Trophoblast cell (in vitro differentiated cells and primary cell): ENCODE data around the gene BCL11B.

Source experiments
- DNase-seq, 2 donors: peaks; one replicate each; pipeline ENCODE4 v3.0.0-alpha.2; 2016
- H2AFZ ChIP-seq: 2 replicates; pipeline ENCODE4 v1.6.1; 2013; ENCODE audit warnings: low read length, moderate library complexity, mild to moderate bottlenecking; ENCODE audit not compliant: insufficient read depth, poor library complexity
- H2AK5ac ChIP-seq: 2 replicates; pipeline ENCODE4 v1.6.1; 2013; ENCODE audit warnings: mild to moderate bottlenecking, low read length
- H2BK120ac ChIP-seq: 2 replicates; pipeline ENCODE4 v1.6.1; 2013; ENCODE audit warnings: low read length, mild to moderate bottlenecking, moderate library complexity; ENCODE audit not compliant: insufficient read depth, poor library complexity
- H2BK12ac ChIP-seq: 2 replicates; pipeline ENCODE4 v1.6.1; 2013; ENCODE audit warnings: mild to moderate bottlenecking, low read length, moderate library complexity
- H2BK5ac ChIP-seq: 2 replicates; pipeline ENCODE4 v1.6.1; 2013; ENCODE audit warnings: low read length, low read depth, moderate library complexity, mild to moderate bottlenecking; ENCODE audit not compliant: poor library complexity
- H3K14ac ChIP-seq: 2 replicates; pipeline ENCODE4 v1.6.1; 2013; ENCODE audit warnings: mild to moderate bottlenecking, low read length
- H3K18ac ChIP-seq: 2 replicates; pipeline ENCODE4 v1.6.1; 2013; ENCODE audit warnings: mild to moderate bottlenecking, low read length
- H3K23ac ChIP-seq: 2 replicates; pipeline ENCODE4 v1.6.1; 2013; ENCODE audit warnings: low read length
- H3K27ac ChIP-seq: 2 replicates; pipeline ENCODE4 v1.5.1; 2013; ENCODE audit warnings: low read depth, mild to moderate bottlenecking, inconsistent platforms, low read length, moderate library complexity
- H3K27me3 ChIP-seq: 2 replicates; pipeline ENCODE4 v1.6.1; 2013; ENCODE audit warnings: inconsistent platforms, mild to moderate bottlenecking, low read length, moderate library complexity; ENCODE audit not compliant: insufficient read depth
- H3K36me3 ChIP-seq, 2 experiments: 1 replicate in 1 of 2; 2 replicates in 1 of 2; pipeline ENCODE4 v1.6.1; 2013; ENCODE audit warnings: low read length in 2 of 2, mild to moderate bottlenecking in 2 of 2, moderate library complexity in 1 of 2; ENCODE audit not compliant: insufficient read depth in 2 of 2, control insufficient read depth in 1 of 2
- H3K4ac ChIP-seq: 2 replicates; pipeline ENCODE4 v1.6.1; 2013; ENCODE audit warnings: low read depth, mild to moderate bottlenecking, low read length, moderate library complexity
- H3K4me1 ChIP-seq, 2 experiments: 1 replicate in 1 of 2; 2 replicates in 1 of 2; pipeline ENCODE4 v1.6.1; 2013; ENCODE audit warnings: low read length in 2 of 2, mild to moderate bottlenecking in 2 of 2, moderate library complexity in 1 of 2; ENCODE audit not compliant: insufficient read depth in 2 of 2, control insufficient read depth in 1 of 2
- H3K4me2 ChIP-seq: 2 replicates; pipeline ENCODE4 v1.6.1; 2013; ENCODE audit warnings: inconsistent platforms, mild to moderate bottlenecking, low read length, moderate library complexity
- H3K4me3 ChIP-seq: 2 replicates; pipeline ENCODE4 v1.5.1; 2013; ENCODE audit warnings: mild to moderate bottlenecking, low read depth, low read length, inconsistent platforms
- H3K79me1 ChIP-seq: one replicate; pipeline ENCODE4 v1.6.1; 2013; ENCODE audit warnings: low read length
- H3K79me2 ChIP-seq: 2 replicates; pipeline ENCODE4 v1.6.1; 2013; ENCODE audit warnings: low read length, mild to moderate bottlenecking; ENCODE audit not compliant: control insufficient read depth, insufficient read depth, poor library complexity
- H3K9ac ChIP-seq: 2 replicates; pipeline ENCODE4 v1.6.1; 2013; ENCODE audit warnings: mild to moderate bottlenecking, low read length
- H3K9me3 ChIP-seq: 2 replicates; pipeline ENCODE4 v1.6.1; 2013; ENCODE audit warnings: low read depth, mild to moderate bottlenecking, control low read depth, inconsistent platforms, low read length; ENCODE audit not compliant: insufficient read depth
- H4K12ac ChIP-seq: 2 replicates; pipeline ENCODE4 v1.6.1; 2013; ENCODE audit warnings: low read depth, mild to moderate bottlenecking, low read length, moderate library complexity
- H4K8ac ChIP-seq: 2 replicates; pipeline ENCODE4 v1.6.1; 2013; ENCODE audit warnings: low read depth, mild to moderate bottlenecking, low read length, moderate library complexity
- H4K91ac ChIP-seq: one replicate; pipeline ENCODE4 v1.6.1; 2013; ENCODE audit warnings: low read depth, mild to moderate bottlenecking, low read length, moderate library complexity
- WGBS: extraction: QIAGEN DNeasy Blood & Tissue Kit; methylation state at CpG from one replicate; pipeline ENCODE4 v1.1.7; 2013; ENCODE audit warnings: missing lambda C conversion rate; ENCODE audit not compliant: insufficient read length, insufficient coverage; ENCODE audit errors: extremely low coverage; 5-methylcytosine and 5-hydroxymethylcytosine counted together

The BCL11B gene

GRCh38 chr14:99177886-99178835 is 93.8 kb downstream of the BCL11B start:
- peak overlapping the region; percentile 57 for H3K18ac ChIP-seq
- H3K4me1 ChIP-seq, result peaks cover 18 to 22% of the 10 kb centered on the region in 2 experiments
- H2AK5ac ChIP-seq, result no peak overlapping the region
- no peak overlapping the region for H4K12ac ChIP-seq
- no peak overlapping the region for H3K9ac ChIP-seq
- H2BK5ac ChIP-seq, result no peak overlapping the region
- no peaks in the 10 kb centered on the region for H3K27me3 ChIP-seq
- H3K9me3 ChIP-seq, result peaks cover 2% of the 10 kb centered on the region
- peak overlapping the region; percentile 52 for H2BK120ac ChIP-seq
- peaks cover 5 to 8% of the 10 kb centered on the region in 2 experiments for H3K36me3 ChIP-seq
- no peak overlapping the region for H3K4me2 ChIP-seq
- no peak for DNase-seq
- peak overlapping the region; percentile 21 for H3K14ac ChIP-seq
- H3K4me3 ChIP-seq, result no peak overlapping the region
- no peak overlapping the region for H3K4ac ChIP-seq
- H3K23ac ChIP-seq, result no peak overlapping the region
- no CpG with 5 or more reads among the region's 18 CpGs for WGBS
- peak overlapping the region; percentile 38 for H2BK12ac ChIP-seq
- H4K91ac ChIP-seq, result peak overlapping the region; percentile 61
- peak overlapping the region; percentile 79 for H4K8ac ChIP-seq
- peak overlapping the region; percentile 37 for H2AFZ ChIP-seq
- no peaks in the 10 kb centered on the region for H3K79me2 ChIP-seq
- H3K27ac ChIP-seq, result peak overlapping the region; percentile 57
- H3K79me1 ChIP-seq, result peaks cover 3% of the 10 kb centered on the region

- H3K4me3 ChIP-seq, result no peak overlapping the region
- H3K14ac ChIP-seq, result no peak overlapping the region
- no CpG with 5 or more reads among the region's 16 CpGs for WGBS
- H3K18ac ChIP-seq, result no peak overlapping the region
- H3K27ac ChIP-seq, result no peak overlapping the region
- no peak overlapping the region for H2AK5ac ChIP-seq
- H3K9me3 ChIP-seq, result peaks cover 2% of the 10 kb centered on the region
- no peaks in the 10 kb centered on the region for H3K27me3 ChIP-seq
- no peak overlapping the region for H3K4me2 ChIP-seq
- peak overlapping the region; percentile 8 for H2BK120ac ChIP-seq
- no peak overlapping the region for H2BK5ac ChIP-seq
- no peak overlapping the region for H3K4ac ChIP-seq
- no peak overlapping the region for H4K8ac ChIP-seq
- H4K12ac ChIP-seq, result no peak overlapping the region
- H3K9ac ChIP-seq, result no peak overlapping the region
- no peak for DNase-seq
- H2BK12ac ChIP-seq, result no peak overlapping the region
- peaks cover 5 to 8% of the 10 kb centered on the region in 2 experiments for H3K36me3 ChIP-seq
- peaks cover 3% of the 10 kb centered on the region for H3K79me1 ChIP-seq
- peaks cover 18 to 22% of the 10 kb centered on the region in 2 experiments for H3K4me1 ChIP-seq
- no peak overlapping the region for H2AFZ ChIP-seq
- H4K91ac ChIP-seq, result no peak overlapping the region
- no peak overlapping the region for H3K23ac ChIP-seq
- no peaks in the 10 kb centered on the region for H3K79me2 ChIP-seq
These were observed 94.8 kb downstream of the BCL11B start for GRCh38 chr14:99177046-99177655.

- H3K4me2 ChIP-seq, result no peak overlapping the region
- no peak overlapping the region for H3K23ac ChIP-seq
- no peak overlapping the region for H3K14ac ChIP-seq
- H2AFZ ChIP-seq, result no peak overlapping the region
- H3K27me3 ChIP-seq, result no peaks in the 10 kb centered on the region
- no peak overlapping the region for H2BK12ac ChIP-seq
- H3K27ac ChIP-seq, result no peak overlapping the region
- H3K79me2 ChIP-seq, result no peaks in the 10 kb centered on the region
- no peak overlapping the region for H2AK5ac ChIP-seq
- H2BK120ac ChIP-seq, result no peak overlapping the region
- peaks cover 5 to 8% of the 10 kb centered on the region in 2 experiments for H3K36me3 ChIP-seq
- no peak overlapping the region for H3K4ac ChIP-seq
- no peak overlapping the region for H4K91ac ChIP-seq
- no peak overlapping the region for H3K9ac ChIP-seq
- H3K9me3 ChIP-seq, result no peaks in the 10 kb centered on the region
- no peak overlapping the region for H4K8ac ChIP-seq
- H2BK5ac ChIP-seq, result no peak overlapping the region
- peaks cover 18 to 22% of the 10 kb centered on the region in 2 experiments for H3K4me1 ChIP-seq
- WGBS, result no CpG with 5 or more reads among the region's 33 CpGs
- no peak overlapping the region for H3K4me3 ChIP-seq
- no peak overlapping the region for H4K12ac ChIP-seq
- DNase-seq, result no peak
- peaks cover 3% of the 10 kb centered on the region for H3K79me1 ChIP-seq
- no peak overlapping the region for H3K18ac ChIP-seq
These were observed 95.6 kb downstream of the BCL11B start for GRCh38 chr14:99176156-99176945.
